ENCODE results near the gene PPP2R5E. TPM values are rescaled to one million over a fixed set of nuclear protein-coding genes. Genes with fewer than 3 reads are reported as not detected.
"Not testable (repeated sequence)": the region's sequence is repeated elsewhere in the genome, so short reads cannot be mapped to it uniquely, and the experiment has no call there.

PPP2R5E gene
- total RNA-seq: 10 to 100 TPM; 30.0 to 32.5 TPM

DNA sequence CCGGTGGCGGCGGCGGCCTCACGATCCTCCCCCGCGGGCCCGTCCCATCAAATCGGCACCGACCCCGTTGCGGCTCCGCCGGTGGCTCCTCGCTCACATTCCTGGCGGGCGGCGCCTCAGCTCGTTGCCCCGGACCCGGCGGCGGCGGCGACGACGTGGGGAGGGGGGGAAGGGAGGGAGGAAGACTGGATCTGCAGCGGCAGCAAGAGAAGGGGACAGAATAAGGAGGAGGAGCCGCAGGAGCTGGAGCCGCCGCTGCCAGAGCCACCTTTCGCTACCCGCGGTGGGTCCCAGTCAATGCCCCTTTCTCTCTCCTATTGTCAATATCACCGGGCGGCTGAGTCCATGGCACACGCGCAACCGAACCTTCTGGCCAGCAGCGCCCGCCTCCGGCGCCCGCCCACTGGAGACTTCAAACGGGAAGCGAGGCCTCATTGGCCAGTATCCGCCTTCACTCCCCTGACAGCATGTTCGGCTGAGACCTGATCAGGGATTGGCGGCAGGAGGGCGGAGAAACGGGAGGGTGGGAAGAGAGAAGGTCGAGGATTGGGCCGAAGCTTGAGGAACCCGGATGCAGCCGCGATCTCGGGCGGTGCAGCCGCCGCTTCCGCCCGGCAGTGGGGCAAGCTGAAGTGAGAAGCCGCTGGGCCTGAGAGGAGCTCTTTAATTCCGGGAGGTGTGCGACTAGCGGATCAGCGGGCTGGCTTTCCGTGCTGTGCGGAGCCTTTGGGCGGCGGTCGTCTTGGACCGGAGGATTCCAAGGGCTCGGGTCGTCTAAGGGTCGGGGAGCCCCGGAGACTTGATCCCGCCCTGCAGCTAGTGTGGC, at the start of gene PPP2R5E:
Gene PPP2R5E (minus strand): TSS at position 378 of the 826 bp plus-strand sequence. CDS start 3,692 bp downstream, outside the sequence.
- H3K36me3 Mint-ChIP-seq (ENCODE audit: low read depth): peaks cover 9% of the 10 kb centered on the region
- CTCF ChIA-PET: interaction anchor here (0.6 to 1.2 kb wide), 3 partner anchors 76 to 255 kb away, joined by 3 to 4 read pairs (median 3); no protein-coding TSS in a partner anchor
- H3K27me3 Mint-ChIP-seq (ENCODE audit: low read depth): no peaks in the 10 kb centered on the region
- intact Hi-C loops (cut with micrococcal nuclease): loop anchor here (1.0 to 5.0 kb wide), 10 partner anchors 32 to 960 kb away; partner anchors contain the start of genes SGPP1, SYNE2, WDR89 and ZBTB25
- peak within 1 kb of the TSS; percentile 96 for H3K4me3 Mint-ChIP-seq
- H3K27ac Mint-ChIP-seq: peak within 1 kb of the TSS; percentile 83
- peak; percentile 99 for DNase-seq
- H3K4me1 Mint-ChIP-seq (ENCODE audit: low read depth): peaks cover 25% of the 10 kb centered on the region
- H3K9me3 Mint-ChIP-seq: no peaks in the 10 kb centered on the region

DNA sequence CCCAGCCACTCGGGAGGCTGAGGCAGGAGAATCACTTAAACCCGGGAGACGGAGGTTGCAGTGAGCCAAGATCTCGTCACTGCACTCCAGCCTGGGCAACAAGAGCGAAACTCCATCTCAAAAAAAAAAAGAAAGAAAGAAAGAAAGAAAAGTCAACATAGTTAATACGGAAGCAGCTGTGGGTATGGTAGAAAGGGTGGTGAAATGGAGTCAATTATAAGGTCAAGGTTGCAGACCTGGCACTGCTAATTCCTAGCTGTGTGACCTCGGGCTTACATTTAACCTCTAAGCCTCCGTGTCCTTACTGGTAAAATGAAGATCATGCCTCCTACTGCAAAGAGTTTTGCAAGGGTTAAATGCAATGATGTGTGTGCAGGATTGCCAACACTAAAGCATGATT, 39.9 kb upstream of the PPP2R5E start:
- intact Hi-C loops (cut with micrococcal nuclease); H3K4me3 Mint-ChIP-seq; H3K27ac Mint-ChIP-seq; H3K36me3 Mint-ChIP-seq (ENCODE audit: low read depth); H3K9me3 Mint-ChIP-seq; H3K4me1 Mint-ChIP-seq (ENCODE audit: low read depth); DNase-seq; H3K27me3 Mint-ChIP-seq (ENCODE audit: low read depth); CTCF ChIA-PET: not testable (repeated sequence)

DNA sequence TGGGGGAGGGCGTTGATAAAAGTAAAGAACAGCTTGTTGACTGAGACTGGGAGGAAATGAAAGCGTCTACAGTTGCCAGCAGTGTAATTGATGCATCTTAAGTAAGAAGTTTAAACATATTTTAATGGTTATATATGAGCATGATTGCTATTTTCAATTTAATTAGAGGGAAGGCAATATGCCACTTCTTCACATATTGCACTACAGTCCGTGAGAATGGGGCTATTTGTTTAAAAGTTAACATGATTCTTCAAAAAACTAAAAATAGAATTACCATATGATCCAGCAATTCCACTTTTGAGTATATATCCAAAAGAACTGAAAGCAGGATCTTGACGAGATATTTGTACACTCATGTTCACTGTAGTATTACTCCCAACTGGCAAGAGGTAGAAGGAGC, 38.3 kb upstream of the PPP2R5E start:
- H3K9me3 Mint-ChIP-seq: no peaks in the 10 kb centered on the region
- H3K36me3 Mint-ChIP-seq (ENCODE audit: low read depth): no peaks in the 10 kb centered on the region
- H3K4me3 Mint-ChIP-seq: no peak overlapping the region
- DNase-seq: no peak
- H3K27me3 Mint-ChIP-seq (ENCODE audit: low read depth): peaks cover 5% of the 10 kb centered on the region
- H3K4me1 Mint-ChIP-seq (ENCODE audit: low read depth): no peaks in the 10 kb centered on the region
- intact Hi-C loops (cut with micrococcal nuclease): no loop called here
- no peak overlapping the region for H3K27ac Mint-ChIP-seq
- CTCF ChIA-PET: no interaction called here

DNA sequence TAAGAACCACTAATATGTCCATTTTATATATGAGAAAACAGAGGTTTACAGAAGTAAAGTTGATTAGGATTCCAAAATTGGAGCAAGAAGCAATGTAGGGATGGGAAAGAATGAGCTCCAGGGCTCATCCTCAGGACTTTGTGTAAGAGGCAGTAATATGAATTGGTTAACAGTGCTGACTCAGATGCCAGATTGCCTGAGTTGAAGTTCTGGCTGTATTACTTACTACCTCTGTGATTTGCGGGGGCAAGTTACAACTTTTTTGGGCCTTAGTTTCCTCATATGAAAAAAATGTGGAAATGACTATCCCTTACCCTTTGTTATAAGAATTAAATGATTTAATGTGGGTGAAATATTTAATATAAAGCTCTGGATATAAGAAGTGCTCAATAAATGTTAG, 35.1 kb upstream of the PPP2R5E start:
- CTCF ChIA-PET: no interaction called here
- DNase-seq: no peak
- no peak overlapping the region for H3K27ac Mint-ChIP-seq
- H3K4me1 Mint-ChIP-seq (ENCODE audit: low read depth): no peaks in the 10 kb centered on the region
- no peaks in the 10 kb centered on the region for H3K36me3 Mint-ChIP-seq (ENCODE audit: low read depth)
- H3K27me3 Mint-ChIP-seq (ENCODE audit: low read depth): peaks cover 5% of the 10 kb centered on the region
- intact Hi-C loops (cut with micrococcal nuclease): no loop called here
- H3K9me3 Mint-ChIP-seq: no peaks in the 10 kb centered on the region
- H3K4me3 Mint-ChIP-seq: no peak overlapping the region

DNA sequence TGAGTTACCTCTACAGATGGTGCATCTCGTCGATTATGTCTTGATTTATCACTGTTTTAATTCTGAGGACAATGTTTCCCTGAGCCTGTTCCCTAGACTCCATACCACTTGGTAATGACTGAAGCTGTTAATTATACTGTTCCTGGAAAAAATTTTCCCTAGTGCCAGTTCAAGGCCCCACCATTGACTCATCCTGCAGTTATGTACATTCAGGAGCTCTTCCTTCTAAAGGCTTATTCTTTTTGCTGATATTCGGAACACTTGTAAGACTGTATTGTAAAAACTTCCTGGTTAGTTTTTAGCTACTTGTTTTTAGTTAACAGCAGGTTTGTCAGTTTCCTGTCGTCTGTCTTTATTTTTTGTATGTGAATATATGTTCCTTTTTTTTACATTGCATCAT, 30.4 kb upstream of the PPP2R5E start:
- Mint-ChIP-seq H3K27ac (no peak overlapping the region), H3K4me3 (no peak overlapping the region), H3K9me3 (no peaks in the 10 kb centered on the region), H3K27me3 (ENCODE audit: low read depth) (no peaks in the 10 kb centered on the region), H3K4me1 (ENCODE audit: low read depth) (no peaks in the 10 kb centered on the region), H3K36me3 (ENCODE audit: low read depth) (no peaks in the 10 kb centered on the region)
- intact Hi-C loops (cut with micrococcal nuclease): no loop called here
- no peak for DNase-seq
- CTCF ChIA-PET: interaction anchor here (0.6 kb wide), 1 partner anchor 237 kb away, joined by 6 read pairs; no protein-coding TSS in a partner anchor

DNA sequence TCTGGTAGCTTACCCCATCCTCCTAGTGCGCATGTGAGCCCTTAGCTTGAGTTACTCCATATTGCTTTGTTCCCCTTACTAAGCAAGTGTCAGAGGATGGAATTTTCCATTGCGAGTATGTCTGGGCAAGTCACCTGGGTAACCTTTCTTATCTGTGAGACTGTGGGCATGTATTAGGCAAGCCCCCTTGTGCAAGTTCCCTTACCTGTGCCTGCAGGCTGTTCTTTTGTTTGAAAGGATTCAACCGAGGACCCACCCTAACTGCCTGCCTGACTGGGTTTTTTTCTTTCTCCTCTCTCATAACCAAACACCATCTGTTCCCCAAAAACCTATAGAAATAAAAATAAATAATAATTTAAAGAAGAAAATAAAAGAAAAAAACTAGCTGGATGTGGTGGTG, 22.3 kb upstream of the PPP2R5E start:
- no peak overlapping the region for H3K4me3 Mint-ChIP-seq
- H3K27me3 Mint-ChIP-seq (ENCODE audit: low read depth): no peaks in the 10 kb centered on the region
- H3K27ac Mint-ChIP-seq: no peak overlapping the region
- no peak for DNase-seq
- intact Hi-C loops (cut with micrococcal nuclease): no loop called here
- H3K9me3 Mint-ChIP-seq: no peaks in the 10 kb centered on the region
- H3K36me3 Mint-ChIP-seq (ENCODE audit: low read depth): no peaks in the 10 kb centered on the region
- no peaks in the 10 kb centered on the region for H3K4me1 Mint-ChIP-seq (ENCODE audit: low read depth)
- CTCF ChIA-PET: no interaction called here

DNA sequence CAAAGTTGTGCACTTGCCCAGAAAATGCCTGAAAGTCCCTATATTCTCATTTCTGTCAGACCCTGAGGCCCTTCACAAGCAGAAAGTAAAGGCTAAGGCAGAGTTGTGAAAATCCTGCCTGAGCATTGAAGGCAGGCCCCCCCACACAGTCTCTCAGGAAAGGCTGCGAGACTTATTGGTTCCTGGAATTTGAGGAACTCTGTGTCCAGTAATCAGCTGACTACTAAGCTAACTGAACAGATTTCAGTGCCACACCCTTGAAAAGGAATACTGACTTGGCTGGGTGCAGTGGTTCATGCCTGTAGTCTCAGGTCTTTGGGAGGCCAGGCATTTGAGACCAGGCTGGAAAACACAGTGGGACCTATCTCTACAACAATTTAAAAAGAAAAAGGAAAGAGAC, 21.1 kb upstream of the PPP2R5E start:
- H3K27ac Mint-ChIP-seq: no peak overlapping the region
- intact Hi-C loops (cut with micrococcal nuclease): no loop called here
- no peaks in the 10 kb centered on the region for H3K4me1 Mint-ChIP-seq (ENCODE audit: low read depth)
- no peaks in the 10 kb centered on the region for H3K27me3 Mint-ChIP-seq (ENCODE audit: low read depth)
- H3K9me3 Mint-ChIP-seq: no peaks in the 10 kb centered on the region
- no peaks in the 10 kb centered on the region for H3K36me3 Mint-ChIP-seq (ENCODE audit: low read depth)
- DNase-seq: no peak
- CTCF ChIA-PET: no interaction called here
- no peak overlapping the region for H3K4me3 Mint-ChIP-seq

DNA sequence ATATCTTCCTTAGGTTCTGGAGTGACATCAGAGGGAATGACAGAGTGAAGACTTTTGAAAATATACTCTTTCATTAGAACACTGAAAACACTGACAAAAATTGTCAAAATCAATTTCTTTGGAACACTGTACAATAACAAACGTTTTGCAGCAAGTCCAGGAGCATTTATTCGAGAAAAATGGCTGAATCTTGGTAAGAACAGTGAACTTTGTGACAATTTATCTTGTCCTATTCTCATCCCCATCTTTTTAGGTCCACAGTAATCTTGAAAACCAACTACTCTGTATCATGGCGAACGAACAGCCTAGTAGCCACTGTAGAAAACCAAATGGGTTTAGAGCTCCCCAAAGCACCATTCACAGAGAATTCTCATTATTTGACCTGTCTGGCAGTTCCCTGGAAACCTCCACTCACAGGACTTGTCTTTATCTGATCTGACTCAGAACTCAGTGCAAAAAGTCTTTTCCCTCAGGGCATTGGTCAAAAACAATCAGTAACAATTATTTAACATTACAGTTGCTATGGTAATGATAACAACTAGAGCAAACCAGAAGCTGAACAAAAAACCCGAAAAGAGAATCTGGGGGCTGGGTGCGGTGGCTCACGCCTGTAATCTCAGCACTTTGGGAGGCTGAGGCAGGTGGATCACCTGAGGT, 20.3 kb upstream of the PPP2R5E start:
- no peaks in the 10 kb centered on the region for H3K4me1 Mint-ChIP-seq (ENCODE audit: low read depth)
- CTCF ChIA-PET: no interaction called here
- no peak for DNase-seq
- no peaks in the 10 kb centered on the region for H3K36me3 Mint-ChIP-seq (ENCODE audit: low read depth)
- H3K9me3 Mint-ChIP-seq: no peaks in the 10 kb centered on the region
- no peak overlapping the region for H3K27ac Mint-ChIP-seq
- no peak overlapping the region for H3K4me3 Mint-ChIP-seq
- no peaks in the 10 kb centered on the region for H3K27me3 Mint-ChIP-seq (ENCODE audit: low read depth)
- intact Hi-C loops (cut with micrococcal nuclease): no loop called here

DNA sequence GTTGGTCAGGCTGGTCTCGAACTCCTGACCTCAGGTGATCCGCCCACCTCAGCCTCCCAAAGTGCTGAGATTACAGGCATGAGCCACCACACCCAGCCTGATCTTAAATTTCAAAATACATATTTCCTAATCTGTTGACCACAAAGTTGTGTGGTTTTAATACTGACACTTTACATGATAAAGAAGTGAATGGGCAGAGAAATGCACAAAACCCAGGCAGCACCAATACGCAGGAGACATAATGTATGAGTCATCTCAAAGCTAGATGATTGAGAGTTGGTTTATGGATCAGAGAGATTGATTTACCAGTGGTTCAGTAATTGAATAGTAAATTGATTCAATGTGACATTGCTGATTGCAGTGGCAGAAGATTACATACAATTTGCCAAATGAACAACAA, 19.2 kb upstream of the PPP2R5E start:
- CTCF ChIA-PET: no interaction called here
- Mint-ChIP-seq H3K4me1 (ENCODE audit: low read depth) (no peaks in the 10 kb centered on the region), H3K27me3 (ENCODE audit: low read depth) (no peaks in the 10 kb centered on the region)

DNA sequence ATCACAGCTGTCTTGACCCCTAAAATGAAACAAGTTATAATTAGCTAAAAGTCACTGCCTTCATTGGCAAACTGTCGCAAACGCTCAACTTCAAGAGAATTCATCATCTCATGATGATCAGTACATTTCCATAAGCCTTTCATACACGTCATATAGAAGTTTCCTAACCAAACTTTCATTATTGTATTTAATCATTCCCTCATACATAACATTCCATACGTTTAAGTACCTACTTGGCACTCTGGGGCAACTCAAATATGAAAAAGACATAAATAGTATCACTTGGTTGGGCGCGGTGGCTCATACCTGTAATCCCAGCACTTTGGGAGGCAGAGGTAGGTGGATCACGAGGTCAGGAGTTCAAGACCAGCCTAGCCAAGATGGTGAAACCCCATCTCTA, 12.4 kb upstream of the PPP2R5E start:
- CTCF ChIA-PET: interaction anchor here (0.7 kb wide), 2 partner anchors 437 to 520 kb away, joined by 3 read pairs; no protein-coding TSS in a partner anchor
- intact Hi-C loops (cut with micrococcal nuclease): no loop called here
- H3K27ac Mint-ChIP-seq: no peak overlapping the region
- peaks cover 6% of the 10 kb centered on the region for H3K4me1 Mint-ChIP-seq (ENCODE audit: low read depth)
- H3K9me3 Mint-ChIP-seq: no peaks in the 10 kb centered on the region
- no peaks in the 10 kb centered on the region for H3K27me3 Mint-ChIP-seq (ENCODE audit: low read depth)
- no peaks in the 10 kb centered on the region for H3K36me3 Mint-ChIP-seq (ENCODE audit: low read depth)
- H3K4me3 Mint-ChIP-seq: no peak overlapping the region
- no peak for DNase-seq

More for the DNA sequence above, 19.2 kb upstream of the PPP2R5E start:
- H3K36me3 Mint-ChIP-seq (ENCODE audit: low read depth): no peaks in the 10 kb centered on the region
- intact Hi-C loops (cut with micrococcal nuclease): no loop called here
- no peaks in the 10 kb centered on the region for H3K9me3 Mint-ChIP-seq
- H3K4me3 Mint-ChIP-seq: no peak overlapping the region
- no peak for DNase-seq
- H3K27ac Mint-ChIP-seq: no peak overlapping the region

DNA sequence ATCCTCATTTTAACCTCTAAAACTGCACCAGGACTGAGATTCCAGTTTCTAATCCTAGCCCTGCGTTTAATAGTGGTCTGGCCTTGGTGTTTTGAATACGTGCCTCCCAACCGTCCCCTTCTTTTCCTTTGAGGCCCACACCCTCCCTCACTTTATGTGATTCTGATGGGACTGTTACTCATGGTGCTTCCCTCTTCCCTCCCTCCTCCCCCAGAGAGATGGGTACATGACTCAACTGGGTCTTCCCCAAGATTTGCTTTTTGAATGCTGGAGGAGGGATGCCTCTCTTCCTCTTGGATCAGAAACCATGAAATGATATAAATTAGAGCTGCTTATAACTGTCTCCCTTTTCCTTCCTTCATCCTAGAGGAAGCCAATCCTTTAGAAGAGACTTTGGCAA, 8.2 kb upstream of the PPP2R5E start:
- intact Hi-C loops (cut with micrococcal nuclease): no loop called here
- H3K27me3 Mint-ChIP-seq (ENCODE audit: low read depth): no peaks in the 10 kb centered on the region
- CTCF ChIA-PET: no interaction called here
- no peak overlapping the region for H3K27ac Mint-ChIP-seq
- H3K4me3 Mint-ChIP-seq: no peak overlapping the region
- H3K9me3 Mint-ChIP-seq: no peaks in the 10 kb centered on the region
- H3K36me3 Mint-ChIP-seq (ENCODE audit: low read depth): no peaks in the 10 kb centered on the region
- H3K4me1 Mint-ChIP-seq (ENCODE audit: low read depth): peaks cover 6% of the 10 kb centered on the region
- peak; percentile 11 for DNase-seq

DNA sequence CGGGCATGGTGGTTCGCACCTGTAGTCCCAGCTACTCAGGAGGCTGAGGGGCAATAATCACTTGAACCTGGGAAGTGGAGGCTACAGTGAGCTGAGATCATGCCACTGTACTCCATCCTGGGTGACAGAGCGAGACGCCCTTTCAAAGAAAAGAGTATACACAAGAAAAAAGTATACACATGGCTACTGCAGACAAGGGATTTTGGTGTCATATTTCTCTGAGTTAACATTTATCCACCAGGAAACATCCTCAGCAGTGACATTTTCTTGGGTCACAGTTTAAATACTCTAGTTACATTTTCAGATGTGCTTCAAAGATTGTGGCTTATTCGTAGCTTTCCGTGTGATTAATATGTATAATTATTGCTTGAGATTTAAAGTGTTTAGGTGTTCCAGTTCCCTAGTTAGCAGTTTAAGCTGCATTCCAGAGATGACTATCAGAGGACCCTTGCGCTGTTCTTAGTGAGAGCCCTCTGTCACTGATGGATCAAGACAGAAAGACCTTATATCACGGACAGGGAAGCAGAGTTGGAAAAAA, 4.7 kb upstream of the PPP2R5E start:
- H3K4me3 Mint-ChIP-seq: no peak overlapping the region
- H3K36me3 Mint-ChIP-seq (ENCODE audit: low read depth): no peaks in the 10 kb centered on the region
- no peaks in the 10 kb centered on the region for H3K9me3 Mint-ChIP-seq
- no peak overlapping the region for H3K27ac Mint-ChIP-seq
- H3K27me3 Mint-ChIP-seq (ENCODE audit: low read depth): no peaks in the 10 kb centered on the region
- peaks cover 17% of the 10 kb centered on the region for H3K4me1 Mint-ChIP-seq (ENCODE audit: low read depth)
- intact Hi-C loops (cut with micrococcal nuclease): no loop called here
- no peak for DNase-seq
- CTCF ChIA-PET: interaction anchor here (0.8 kb wide), 1 partner anchor 159 kb away, joined by 3 read pairs; no protein-coding TSS in a partner anchor

Measured in activated naive CD4-positive, alpha-beta T cell treated with anti-CD3 and anti-CD28 coated beads for 36 hours (primary cell).